Stimulated activated CD8-positive, alpha-beta memory T cell treated with anti-CD3 and anti-CD28 coated beads, Interleukin-7, amount 100 ng/mL, for 24 hours (primary cell): ENCODE results near the gene ASAH2.
"Not testable (repeated sequence)": the region's sequence is repeated elsewhere in the genome, so short reads cannot be mapped to it uniquely, and the experiment has no call there.

Experiments
- DNase-seq: peaks from one replicate; pipeline ENCODE4 v3.0.0-alpha.2; 2020; ENCODE audit warnings: low read depth

The ASAH2 gene

GRCh38 chr10:50251394-50251793, at the start of gene ASAH2:
Gene ASAH2, minus strand, starts transcription at chr10:50251516. Its CDS starts 2,906 bp downstream, at chr10:50248610.
- DNase-seq = no peak

GRCh38 chr10:50299948-50300669, 48.8 kb upstream of the ASAH2 start:
- DNase-seq = no peak

GRCh38 chr10:50295367-50295766, 44.1 kb upstream of the ASAH2 start:
- no peak for DNase-seq

GRCh38 chr10:50294582-50294981, 43.3 kb upstream of the ASAH2 start:
- no peak for DNase-seq

- DNase-seq = no peak
Measured at GRCh38 chr10:50293513-50294313, 42.4 kb upstream of the ASAH2 start.

GRCh38 chr10:50291261-50291850, 40.0 kb upstream of the ASAH2 start:
- DNase-seq = no peak

GRCh38 chr10:50289196-50289595, 37.9 kb upstream of the ASAH2 start:
- no peak for DNase-seq

- DNase-seq = no peak
Measured at GRCh38 chr10:50286996-50287803, 35.9 kb upstream of the ASAH2 start.

GRCh38 chr10:50286517-50286916, 35.2 kb upstream of the ASAH2 start:
- no peak for DNase-seq

GRCh38 chr10:50281967-50282522, 30.7 kb upstream of the ASAH2 start:
- no peak for DNase-seq

GRCh38 chr10:50281210-50281966, 30.1 kb upstream of the ASAH2 start:
- no peak for DNase-seq

- DNase-seq = no peak
Measured at GRCh38 chr10:50280049-50280841, 28.9 kb upstream of the ASAH2 start.

- no peak for DNase-seq
Measured at GRCh38 chr10:50279489-50279888, 28.2 kb upstream of the ASAH2 start.

- peak; percentile 19 for DNase-seq
Measured at GRCh38 chr10:50275650-50276235, 24.4 kb upstream of the ASAH2 start.

- DNase-seq = no peak
Measured at GRCh38 chr10:50272531-50272930, 21.2 kb upstream of the ASAH2 start.

- no peak for DNase-seq
Measured at GRCh38 chr10:50271564-50272250, 20.4 kb upstream of the ASAH2 start.

- not testable (repeated sequence) for DNase-seq
Measured at GRCh38 chr10:50267877-50268276, 16.6 kb upstream of the ASAH2 start.

GRCh38 chr10:50262625-50263024, 11.3 kb upstream of the ASAH2 start:
- not testable (repeated sequence) for DNase-seq

- no peak for DNase-seq
Measured at GRCh38 chr10:50260791-50261281, 9.5 kb upstream of the ASAH2 start.
